HG03521 (cell line): ENCODE results near the gene CNN2.

ENCODE experiments used
- ATAC-seq: cut with Tn5 transposase; IDR thresholded peaks from one replicate; pipeline ENCODE4 v1.9.1; 2021; ENCODE audit warnings: mild to moderate bottlenecking, moderate library complexity; ENCODE audit not compliant: unreplicated experiment

The CNN2 gene

GRCh38 chr19:995051-995827 is 31.2 kb upstream of the CNN2 start:
- ATAC-seq = no peak

- ATAC-seq = no peak
These were observed 30.2 kb upstream of the CNN2 start for GRCh38 chr19:996051-996838.

GRCh38 chr19:998064-998463 is 28.3 kb upstream of the CNN2 start:
- ATAC-seq = no peak

- ATAC-seq = no peak
These were observed 27.1 kb upstream of the CNN2 start for GRCh38 chr19:999379-999719.

- no peak for ATAC-seq
These were observed 26.3 kb upstream of the CNN2 start, which contains the start of gene GRIN3B for GRCh38 chr19:1000095-1000494. Gene GRIN3B (plus strand): TSS chr19:1000419. CDS start chr19:1000438, 19 bp downstream.

GRCh38 chr19:1000591-1001537 is 25.5 kb upstream of the CNN2 start:
- ATAC-seq = no peak

- ATAC-seq = no peak
These were observed 24.8 kb upstream of the CNN2 start for GRCh38 chr19:1001538-1002166.

- no peak for ATAC-seq
These were observed 23.8 kb upstream of the CNN2 start for GRCh38 chr19:1002600-1002999.

GRCh38 chr19:1003283-1003682 is 23.1 kb upstream of the CNN2 start:
- ATAC-seq = no peak

- no peak for ATAC-seq
These were observed 22.1 kb upstream of the CNN2 start for GRCh38 chr19:1004204-1004802.

GRCh38 chr19:1004803-1005664 is 21.4 kb upstream of the CNN2 start:
- no peak for ATAC-seq

GRCh38 chr19:1006711-1007398 is 19.6 kb upstream of the CNN2 start:
- ATAC-seq = no peak

GRCh38 chr19:1007399-1008251 is 18.8 kb upstream of the CNN2 start:
- ATAC-seq = no peak

GRCh38 chr19:1008268-1009040 is 18.0 kb upstream of the CNN2 start:
- ATAC-seq = no peak

GRCh38 chr19:1009041-1009980 is 17.1 kb upstream of the CNN2 start:
- no peak for ATAC-seq

GRCh38 chr19:1009981-1010538 is 16.3 kb upstream of the CNN2 start:
- ATAC-seq = no peak
